Upper lobe of left lung (tissue), 4 donors: ENCODE results near the gene EVI5.

Experiments used
- EP300 ChIP-seq, 4 donors: sonication (generic); formaldehyde crosslinking; IDR thresholded peaks; one replicate each; pipeline ENCODE4 v1.5.1; 2017; ENCODE audit warnings: antibody characterized with exemption in 4 of 4, control low read depth in 2 of 4
- POLR2A ChIP-seq, 4 donors: fragments of 450-650 bp; IDR thresholded peaks; one replicate each; pipeline ENCODE4 v1.5.1; 2016 to 2017; ENCODE audit warnings: antibody characterized with exemption in 4 of 4, mild to moderate bottlenecking in 2 of 4
- POLR2AphosphoS5 ChIP-seq, 2 donors: sonication (generic); formaldehyde crosslinking; IDR thresholded peaks; one replicate each; pipeline ENCODE4 v1.5.1; 2017; ENCODE audit warnings: antibody characterized with exemption in 2 of 2
- TF ChIP-seq, protein P1 (sequence below), 6 experiments: fragments of 450-650 bp in 4 of 6; fragments of 200-600 bp in 2 of 6; sonication (generic) in 2 of 6; IDR thresholded peaks; one replicate each; pipeline ENCODE4 v1.5.1; 2016 to 2019; ENCODE audit warnings: antibody characterized with exemption in 6 of 6

DNA sequence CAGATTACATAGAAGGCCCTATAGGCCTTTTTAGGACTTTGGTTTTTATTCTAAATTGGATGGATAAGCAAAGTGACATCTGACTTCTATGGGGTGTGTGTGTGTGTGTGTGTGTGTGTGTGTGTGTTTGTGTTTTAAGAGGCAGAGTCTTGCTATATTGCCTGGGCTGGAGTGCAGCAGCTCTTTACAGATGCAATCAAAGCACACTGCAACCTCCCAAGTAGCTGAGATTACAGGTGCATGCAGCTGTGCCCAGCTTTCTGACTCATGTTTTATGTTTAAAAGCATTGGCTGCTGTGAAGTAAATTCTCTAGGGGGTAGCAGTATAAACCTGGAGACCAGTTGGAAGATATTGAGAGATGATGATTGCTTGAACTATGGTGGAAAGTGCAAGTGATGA is 12.4 kb upstream of the EVI5 start:
- TF ChIP-seq, protein P1, sequence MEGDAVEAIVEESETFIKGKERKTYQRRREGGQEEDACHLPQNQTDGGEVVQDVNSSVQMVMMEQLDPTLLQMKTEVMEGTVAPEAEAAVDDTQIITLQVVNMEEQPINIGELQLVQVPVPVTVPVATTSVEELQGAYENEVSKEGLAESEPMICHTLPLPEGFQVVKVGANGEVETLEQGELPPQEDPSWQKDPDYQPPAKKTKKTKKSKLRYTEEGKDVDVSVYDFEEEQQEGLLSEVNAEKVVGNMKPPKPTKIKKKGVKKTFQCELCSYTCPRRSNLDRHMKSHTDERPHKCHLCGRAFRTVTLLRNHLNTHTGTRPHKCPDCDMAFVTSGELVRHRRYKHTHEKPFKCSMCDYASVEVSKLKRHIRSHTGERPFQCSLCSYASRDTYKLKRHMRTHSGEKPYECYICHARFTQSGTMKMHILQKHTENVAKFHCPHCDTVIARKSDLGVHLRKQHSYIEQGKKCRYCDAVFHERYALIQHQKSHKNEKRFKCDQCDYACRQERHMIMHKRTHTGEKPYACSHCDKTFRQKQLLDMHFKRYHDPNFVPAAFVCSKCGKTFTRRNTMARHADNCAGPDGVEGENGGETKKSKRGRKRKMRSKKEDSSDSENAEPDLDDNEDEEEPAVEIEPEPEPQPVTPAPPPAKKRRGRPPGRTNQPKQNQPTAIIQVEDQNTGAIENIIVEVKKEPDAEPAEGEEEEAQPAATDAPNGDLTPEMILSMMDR (IDR thresholded peaks at IDR 0.05): no peak
- TF ChIP-seq POLR2A (IDR thresholded peaks at IDR 0.05) (no peak), EP300 (IDR thresholded peaks at IDR 0.05) (no peak), POLR2AphosphoS5 (IDR thresholded peaks at IDR 0.05) (no peak)
